Measurements from ENCODE around the gene MOB3B. TPM values are rescaled to one million over a fixed set of nuclear protein-coding genes. Genes with fewer than 3 reads are reported as not detected.

MOB3B gene
- total RNA-seq, 2 experiments from 2014 or later: 0.29 to 0.70 TPM

DNA sequence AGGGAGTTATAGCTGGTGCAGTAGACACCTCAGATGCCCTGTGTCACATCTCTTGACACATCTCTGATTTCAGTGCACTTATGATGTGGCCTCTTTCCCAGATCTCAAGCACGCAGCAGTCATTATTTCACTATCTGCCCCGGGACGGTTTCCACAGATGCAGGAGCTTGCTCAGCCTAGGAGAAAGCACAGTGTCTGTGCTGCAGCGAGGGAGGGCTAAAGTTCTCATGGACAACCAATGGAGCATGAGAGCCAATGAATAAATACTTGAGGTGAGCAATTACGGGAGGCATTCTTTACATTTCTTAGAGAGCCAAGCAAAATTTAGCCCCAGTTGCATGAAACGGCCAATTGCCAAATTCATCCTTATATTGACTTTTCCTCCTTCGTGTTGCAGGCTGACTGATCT is 7.4 kb upstream of the MOB3B start:
- no peak overlapping the region for H3K4me3 Mint-ChIP-seq
- CTCF ChIA-PET: interaction anchor here (1.1 to 8.6 kb wide), 2 partner anchors 196 to 203 kb away, joined by 3 to 92 read pairs; no protein-coding TSS in a partner anchor
- no peak for ATAC-seq

DNA sequence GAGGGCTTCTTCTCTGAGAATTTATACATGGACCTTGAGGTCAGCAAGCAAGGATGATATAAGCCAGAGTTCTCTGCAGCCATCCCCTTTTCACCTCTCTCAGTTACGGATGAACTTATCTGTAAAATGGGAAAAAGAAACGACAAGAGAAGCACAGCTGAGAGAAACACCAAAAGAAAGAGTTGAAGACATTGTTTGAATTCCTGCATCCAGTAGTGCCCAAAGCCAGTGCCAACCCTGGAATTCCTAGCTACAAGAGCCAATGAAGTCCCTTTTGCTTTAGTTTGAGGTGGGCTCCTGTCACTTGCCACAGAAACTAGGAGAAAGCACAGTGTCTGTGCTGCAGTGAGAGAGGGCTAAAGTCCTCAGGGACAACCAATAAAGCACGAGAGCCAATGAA is 6.6 kb upstream of the MOB3B start:
- H3K9me3 Mint-ChIP-seq (ENCODE audit: low read depth): no peaks in the 10 kb centered on the region
- no peaks in the 10 kb centered on the region for H3K4me1 Mint-ChIP-seq
- H3K27ac Mint-ChIP-seq: no peak overlapping the region
- no peak for ATAC-seq
- no peaks in the 10 kb centered on the region for H3K36me3 Mint-ChIP-seq
- DNase-seq: no peak
- H3K27me3 Mint-ChIP-seq: peaks cover 1% of the 10 kb centered on the region
- H3K4me3 Mint-ChIP-seq: no peak overlapping the region
- CTCF ChIA-PET: interaction anchor here (8.6 kb wide), 1 partner anchor 202 kb away, joined by 92 read pairs; no protein-coding TSS in a partner anchor

More for the DNA sequence above, 7.4 kb upstream of the MOB3B start:
- no peak overlapping the region for H3K27ac Mint-ChIP-seq
- H3K4me1 Mint-ChIP-seq: no peaks in the 10 kb centered on the region
- DNase-seq: no peak
- H3K27me3 Mint-ChIP-seq: no peaks in the 10 kb centered on the region
- no peaks in the 10 kb centered on the region for H3K9me3 Mint-ChIP-seq (ENCODE audit: low read depth)
- no peaks in the 10 kb centered on the region for H3K36me3 Mint-ChIP-seq

DNA sequence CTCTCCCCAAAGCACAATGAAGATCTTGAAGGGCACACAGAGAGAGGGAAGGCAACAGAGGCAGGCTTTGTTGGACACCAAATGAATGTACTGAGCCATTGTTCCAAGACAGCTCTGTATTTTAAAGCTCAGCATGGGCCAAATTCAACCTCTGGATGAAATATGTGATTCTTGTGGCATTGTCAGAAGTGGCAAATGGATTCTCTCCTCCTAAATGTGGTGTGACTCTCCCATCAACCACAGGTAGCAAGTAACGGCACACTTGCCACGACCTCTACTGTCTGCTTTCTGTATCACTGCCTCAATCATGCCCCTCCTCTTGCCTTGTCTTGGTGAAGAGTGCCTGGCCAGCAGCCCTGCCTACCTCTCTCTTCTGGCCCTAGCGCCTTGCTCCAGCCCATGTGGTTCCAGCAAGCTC is 6.1 kb upstream of the MOB3B start:
- H3K4me3 Mint-ChIP-seq: no peak overlapping the region
- CTCF ChIA-PET: interaction anchor here (8.6 kb wide), 1 partner anchor 201 kb away, joined by 92 read pairs; no protein-coding TSS in a partner anchor
- no peaks in the 10 kb centered on the region for H3K36me3 Mint-ChIP-seq
- no peak for DNase-seq
- ATAC-seq: peak; percentile 49
- H3K4me1 Mint-ChIP-seq: no peaks in the 10 kb centered on the region
- no peaks in the 10 kb centered on the region for H3K9me3 Mint-ChIP-seq (ENCODE audit: low read depth)
- H3K27me3 Mint-ChIP-seq: peaks cover 5% of the 10 kb centered on the region
- no peak overlapping the region for H3K27ac Mint-ChIP-seq

DNA sequence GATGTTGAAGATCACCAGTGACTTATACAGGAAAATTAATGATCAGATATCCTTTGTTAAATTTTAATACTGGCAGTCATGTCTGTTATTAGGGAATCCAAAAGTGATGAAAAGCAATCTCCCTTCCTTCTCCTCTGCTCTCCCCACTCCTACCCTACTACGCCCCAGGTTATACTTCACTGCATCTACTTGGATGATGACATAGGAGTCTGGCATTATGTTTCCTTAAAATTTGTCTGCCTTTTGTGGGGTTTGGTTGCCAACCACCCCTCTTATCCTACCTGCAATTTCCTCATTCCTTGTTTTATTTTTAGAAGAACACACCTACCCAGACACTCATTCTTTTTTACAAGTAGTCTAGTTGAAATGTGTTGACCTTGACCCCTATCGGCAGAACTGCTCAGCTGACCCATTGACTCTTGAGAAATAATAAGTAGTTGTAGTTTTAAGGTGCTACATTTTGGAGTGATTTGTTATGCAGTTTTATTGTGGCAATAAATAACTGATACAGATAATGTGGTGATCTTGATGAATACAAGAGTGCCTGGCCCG is 5.1 kb upstream of the MOB3B start:
- no peak for DNase-seq
- Mint-ChIP-seq H3K4me1 (no peaks in the 10 kb centered on the region), H3K27ac (no peak overlapping the region), H3K4me3 (no peak overlapping the region), H3K27me3 (peaks cover 14% of the 10 kb centered on the region), H3K36me3 (no peaks in the 10 kb centered on the region), H3K9me3 (ENCODE audit: low read depth) (no peaks in the 10 kb centered on the region)
- CTCF ChIA-PET: interaction anchor here (8.6 kb wide), 1 partner anchor 200 kb away, joined by 92 read pairs; no protein-coding TSS in a partner anchor
- ATAC-seq: no peak

DNA sequence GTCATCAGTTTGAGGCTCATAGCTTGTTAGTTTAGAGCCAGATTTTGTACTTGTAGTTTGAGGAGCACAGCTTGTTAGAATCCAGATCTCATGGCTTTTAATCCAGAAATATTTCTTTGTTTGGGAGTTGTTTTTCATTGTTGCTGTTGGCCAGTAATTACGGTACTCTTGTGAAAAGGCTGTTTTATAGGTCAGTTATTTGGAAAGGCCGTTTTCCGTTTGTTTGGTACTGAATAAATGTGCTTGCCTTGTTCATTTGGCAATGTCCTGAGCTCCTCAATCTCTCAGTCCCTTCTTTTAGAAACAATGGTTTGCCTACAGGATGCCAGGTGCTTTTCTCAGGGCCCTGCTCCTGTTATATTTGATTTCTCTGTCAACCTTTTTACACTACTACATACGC is 4.5 kb upstream of the MOB3B start:
- no peak for ATAC-seq
- CTCF ChIA-PET: interaction anchor here (8.6 kb wide), 1 partner anchor 200 kb away, joined by 92 read pairs; no protein-coding TSS in a partner anchor
- Mint-ChIP-seq H3K27ac (no peak overlapping the region), H3K4me3 (no peak overlapping the region), H3K27me3 (peaks cover 14% of the 10 kb centered on the region), H3K9me3 (ENCODE audit: low read depth) (no peaks in the 10 kb centered on the region), H3K4me1 (no peaks in the 10 kb centered on the region), H3K36me3 (no peaks in the 10 kb centered on the region)
- DNase-seq: no peak

DNA sequence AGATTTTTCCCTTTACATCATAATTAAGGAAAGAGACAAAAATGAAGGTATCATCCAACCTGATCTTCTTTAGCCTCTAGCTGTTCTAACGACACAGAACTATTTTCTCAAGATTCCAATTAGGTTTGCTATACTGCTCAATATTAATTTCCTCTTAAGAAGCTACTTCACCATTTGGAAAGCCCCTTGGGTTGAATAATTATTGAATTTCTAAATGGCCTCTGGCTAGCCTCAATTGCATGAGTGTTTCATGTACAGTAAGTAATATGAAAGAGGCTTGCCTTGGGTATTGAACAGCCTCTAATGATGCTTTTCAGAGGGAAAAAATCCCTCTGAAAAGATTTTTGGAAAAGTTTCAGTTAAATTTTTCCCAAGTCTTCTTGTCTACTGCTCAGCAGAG is 3.7 kb upstream of the MOB3B start:
- DNase-seq: no peak
- Mint-ChIP-seq H3K9me3 (ENCODE audit: low read depth) (no peaks in the 10 kb centered on the region), H3K4me1 (peaks cover 4% of the 10 kb centered on the region), H3K27ac (no peak overlapping the region), H3K36me3 (no peaks in the 10 kb centered on the region), H3K4me3 (no peak overlapping the region), H3K27me3 (peaks cover 17% of the 10 kb centered on the region)
- CTCF ChIA-PET: interaction anchor here (1.5 to 8.6 kb wide), 2 partner anchors 14 to 199 kb away, joined by 3 to 92 read pairs; no protein-coding TSS in a partner anchor
- ATAC-seq: no peak

DNA sequence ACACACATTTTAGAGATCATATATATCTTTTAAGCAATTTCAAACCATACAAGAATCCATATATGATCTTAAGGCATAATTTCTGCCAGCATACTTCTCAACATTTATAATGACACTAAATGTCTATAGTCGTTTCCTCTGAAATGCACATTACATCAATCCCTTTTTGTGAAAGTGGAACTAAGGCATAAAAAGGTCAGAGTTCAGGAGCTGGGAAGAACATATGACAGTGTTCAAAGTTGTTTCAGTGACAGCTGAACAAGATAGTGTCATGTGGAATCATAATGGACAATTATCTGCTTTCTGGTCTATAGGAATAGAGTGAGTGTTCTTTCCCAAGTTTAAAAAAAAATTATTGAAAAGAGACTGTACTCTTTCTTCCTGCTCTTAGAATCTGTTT is 2.4 kb upstream of the MOB3B start:
- H3K4me3 Mint-ChIP-seq: no peak overlapping the region
- CTCF ChIA-PET: interaction anchor here (1.5 to 8.6 kb wide), 2 partner anchors 15 to 198 kb away, joined by 3 to 92 read pairs; no protein-coding TSS in a partner anchor
- no peak overlapping the region for H3K27ac Mint-ChIP-seq
- H3K36me3 Mint-ChIP-seq: no peaks in the 10 kb centered on the region
- H3K27me3 Mint-ChIP-seq: peaks cover 29% of the 10 kb centered on the region
- DNase-seq: no peak
- peaks cover 7% of the 10 kb centered on the region for H3K4me1 Mint-ChIP-seq
- H3K9me3 Mint-ChIP-seq (ENCODE audit: low read depth): no peaks in the 10 kb centered on the region
- no peak for ATAC-seq

DNA sequence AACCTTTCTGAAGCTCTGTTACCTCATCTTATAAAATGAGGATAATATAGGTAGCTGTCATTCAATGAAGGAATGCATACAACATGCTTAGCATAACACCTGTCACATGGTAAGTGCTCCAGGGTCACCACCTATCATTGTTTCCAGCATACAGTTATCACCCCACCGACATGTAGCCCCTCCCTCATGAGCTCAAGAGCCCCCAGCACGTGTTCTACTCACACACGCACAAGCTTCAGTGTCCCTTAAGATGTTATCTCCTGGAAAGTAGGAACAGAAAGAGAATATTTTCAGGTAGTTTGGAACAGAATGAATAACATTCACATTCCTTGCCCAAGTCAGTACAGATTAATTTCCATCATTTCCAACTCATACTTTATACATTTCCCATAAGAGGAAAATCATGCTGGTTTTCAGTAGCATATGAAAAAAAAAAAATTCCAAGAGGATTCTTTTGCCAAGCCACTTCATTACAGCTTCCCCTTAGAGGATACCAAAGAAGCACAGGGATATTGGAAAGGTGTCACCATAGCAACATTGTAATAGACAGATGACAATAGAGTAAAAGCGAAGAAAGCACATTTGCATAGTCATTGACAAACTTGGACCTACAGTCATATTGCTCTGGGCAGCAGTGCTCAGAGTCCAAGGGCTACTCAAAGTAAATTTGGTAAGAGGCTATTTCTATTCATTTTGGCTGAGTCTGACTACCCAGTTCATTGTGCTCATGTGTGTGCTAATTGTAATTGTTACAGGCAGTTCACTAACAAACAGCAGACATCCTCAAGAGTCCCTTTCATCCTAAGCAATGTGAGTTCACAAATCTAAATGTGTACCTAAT is 1.5 kb upstream of the MOB3B start:
- no peak for DNase-seq
- ATAC-seq: no peak
- no peak overlapping the region for H3K27ac Mint-ChIP-seq
- H3K4me3 Mint-ChIP-seq: no peak overlapping the region
- no peaks in the 10 kb centered on the region for H3K9me3 Mint-ChIP-seq (ENCODE audit: low read depth)
- CTCF ChIA-PET: interaction anchor here (1.1 to 8.6 kb wide), 5 partner anchors 17 to 197 kb away, joined by 3 to 92 read pairs (median 6); no protein-coding TSS in a partner anchor
- H3K4me1 Mint-ChIP-seq: peaks cover 7% of the 10 kb centered on the region
- H3K27me3 Mint-ChIP-seq: peaks cover 38% of the 10 kb centered on the region
- H3K36me3 Mint-ChIP-seq: no peaks in the 10 kb centered on the region

DNA sequence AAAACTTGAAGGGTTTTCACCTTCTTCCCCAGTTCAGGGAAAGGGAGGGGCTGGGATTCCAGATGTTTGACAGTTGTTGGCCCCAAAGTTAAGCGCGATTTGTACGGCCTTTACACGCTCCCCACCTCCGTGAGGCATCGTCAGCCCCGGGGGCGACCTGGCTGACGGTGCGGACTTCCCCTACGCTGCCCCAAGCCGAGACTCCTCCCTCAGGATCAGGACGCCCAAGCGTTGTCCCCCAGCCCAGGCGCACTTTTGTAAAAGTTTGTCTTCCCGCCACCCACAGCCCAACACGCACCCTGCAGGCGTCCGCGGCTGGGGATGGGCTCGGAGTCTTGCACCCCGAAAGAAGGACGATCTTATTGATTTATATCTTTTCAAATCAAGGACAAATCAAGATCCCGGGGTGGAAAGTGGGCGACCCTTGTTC is 713 bp downstream of the MOB3B start:
- peaks cover 7% of the 10 kb centered on the region for H3K4me1 Mint-ChIP-seq
- peaks cover 46% of the 10 kb centered on the region for H3K27me3 Mint-ChIP-seq
- H3K36me3 Mint-ChIP-seq: no peaks in the 10 kb centered on the region
- peak; percentile 56 for DNase-seq
- CTCF ChIA-PET: interaction anchor here (0.8 to 8.6 kb wide), 19 partner anchors 10 to 200 kb away, joined by 3 to 92 read pairs (median 4); no protein-coding TSS in a partner anchor
- peak; percentile 59 for ATAC-seq
- H3K9me3 Mint-ChIP-seq (ENCODE audit: low read depth): no peaks in the 10 kb centered on the region
- no peak overlapping the region for H3K27ac Mint-ChIP-seq
- peak overlapping the region; percentile 81 for H3K4me3 Mint-ChIP-seq

DNA sequence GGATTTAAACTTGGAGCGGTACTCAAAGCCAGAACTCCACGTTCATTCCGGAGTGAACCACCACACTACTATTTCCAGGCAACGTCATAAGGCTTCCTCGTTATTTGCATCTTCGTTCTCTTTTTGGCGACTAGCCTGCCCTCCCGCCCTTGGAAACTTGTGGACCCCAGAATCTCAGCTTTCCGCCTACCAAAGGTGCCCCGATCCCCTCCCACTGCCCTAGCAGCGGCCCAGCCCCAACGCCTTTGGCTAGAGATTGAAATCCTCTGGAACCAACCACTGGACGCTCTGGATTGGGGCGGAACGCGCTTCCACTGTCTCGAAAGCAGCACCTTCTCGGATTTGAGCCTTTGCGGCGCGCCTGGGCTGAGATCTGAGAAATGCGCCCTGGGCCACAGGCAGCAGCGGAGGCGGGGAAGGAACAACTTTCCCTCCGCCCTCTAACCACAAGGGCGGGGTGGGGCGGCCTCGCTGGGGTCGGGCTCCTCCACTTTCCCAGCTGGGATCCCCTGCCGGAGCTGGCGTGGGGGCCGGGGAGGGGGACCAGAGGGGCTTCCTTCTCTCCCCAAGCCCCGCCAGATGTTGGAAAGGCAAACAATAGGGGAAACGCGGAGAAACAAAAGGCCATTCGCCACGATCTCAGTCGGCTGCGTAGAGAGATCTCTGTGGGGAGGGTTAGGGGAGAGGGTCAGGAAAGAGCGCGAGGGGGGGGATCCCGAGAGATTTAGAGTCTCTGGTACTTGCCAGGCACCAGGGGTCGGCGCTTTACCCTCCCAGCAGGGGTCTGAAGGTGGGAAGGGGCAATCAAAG is 1.3 kb downstream of the MOB3B start:
- CTCF ChIA-PET: interaction anchor here (2.5 to 8.6 kb wide), 2 partner anchors 194 to 195 kb away, joined by 13 to 92 read pairs; no protein-coding TSS in a partner anchor
- peak; percentile 64 for DNase-seq
- H3K9me3 Mint-ChIP-seq (ENCODE audit: low read depth): no peaks in the 10 kb centered on the region
- no peaks in the 10 kb centered on the region for H3K36me3 Mint-ChIP-seq
- H3K27ac Mint-ChIP-seq: no peak overlapping the region
- ATAC-seq: peak; percentile 57
- peak overlapping the region; percentile 81 for H3K4me3 Mint-ChIP-seq
- H3K4me1 Mint-ChIP-seq: peaks cover 7% of the 10 kb centered on the region
- H3K27me3 Mint-ChIP-seq: peaks cover 46% of the 10 kb centered on the region

DNA sequence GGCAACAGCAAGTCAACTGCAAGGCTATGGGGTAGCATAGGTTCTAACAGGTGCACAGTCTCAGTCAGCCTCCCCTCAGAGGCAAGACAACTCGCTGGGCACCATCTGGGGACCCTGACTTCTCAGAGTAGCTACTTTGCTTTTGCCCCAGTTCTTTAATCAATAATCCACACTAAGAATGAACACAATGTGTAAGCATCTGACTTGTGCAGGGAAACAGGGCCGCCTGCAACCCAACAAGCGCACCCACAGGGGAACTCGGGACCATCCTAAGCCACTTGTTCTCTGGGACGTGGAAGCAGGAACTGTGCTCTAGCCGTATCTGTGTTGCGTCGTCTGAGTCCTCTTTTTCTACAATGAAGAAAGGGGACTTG is 1.9 kb downstream of the MOB3B start:
- Mint-ChIP-seq H3K9me3 (ENCODE audit: low read depth) (no peaks in the 10 kb centered on the region), H3K4me3 (peak overlapping the region; percentile 81), H3K36me3 (no peaks in the 10 kb centered on the region), H3K27ac (no peak overlapping the region), H3K27me3 (peaks cover 46% of the 10 kb centered on the region), H3K4me1 (peaks cover 7% of the 10 kb centered on the region)
- CTCF ChIA-PET: interaction anchor here (2.5 kb wide), 1 partner anchor 194 kb away, joined by 13 read pairs; no protein-coding TSS in a partner anchor
- DNase-seq: no peak
- no peak for ATAC-seq

DNA sequence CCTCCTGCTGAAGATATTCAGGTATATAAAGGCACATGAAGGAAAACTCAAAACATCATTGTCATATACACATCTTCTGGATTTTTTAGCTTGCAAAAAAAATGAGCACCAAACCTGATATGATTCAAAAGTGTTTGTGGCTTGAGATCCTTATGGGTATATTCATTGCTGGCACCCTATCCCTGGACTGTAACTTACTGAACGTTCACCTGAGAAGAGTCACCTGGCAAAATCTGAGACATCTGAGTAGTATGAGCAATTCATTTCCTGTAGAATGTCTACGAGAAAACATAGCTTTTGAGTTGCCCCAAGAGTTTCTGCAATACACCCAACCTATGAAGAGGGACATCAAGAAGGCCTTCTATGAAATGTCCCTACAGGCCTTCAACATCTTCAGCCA is 5.4 kb downstream of the MOB3B start, which contains the start of gene IFNK:
Gene IFNK, plus strand, starts transcription at position 55 of the 400 bp plus-strand sequence. Its CDS starts 47 bp downstream, at position 102.
- CTCF ChIA-PET: interaction anchor here (1.7 kb wide), 1 partner anchor 191 kb away, joined by 11 read pairs; no protein-coding TSS in a partner anchor
- no peaks in the 10 kb centered on the region for H3K9me3 Mint-ChIP-seq (ENCODE audit: low read depth)
- peaks cover 7% of the 10 kb centered on the region for H3K4me1 Mint-ChIP-seq
- H3K27ac Mint-ChIP-seq: no peak within 1 kb of the TSS
- ATAC-seq (no peak), DNase-seq (no peak)
- H3K27me3 Mint-ChIP-seq: peaks cover 32% of the 10 kb centered on the region
- no peaks in the 10 kb centered on the region for H3K36me3 Mint-ChIP-seq
- H3K4me3 Mint-ChIP-seq: no peak within 1 kb of the TSS

Measured in activated CD8-positive, alpha-beta memory T cell treated with anti-CD3 and anti-CD28 coated beads, Interleukin-2, amount 10 ng/mL, durations not matched to agents 7 days and 5 days (primary cell).